SU-DHL-6 (cell line): Measurements from ENCODE around the gene MYO1D.

Experiments used
- H2AFZ ChIP-seq: fragments of 200-600 bp; sonication (generic); 2 replicates; pipeline ENCODE4 v1.6.1; 2014; ENCODE audit warnings: low read depth, mild to moderate bottlenecking, moderate library complexity, mixed read lengths, antibody characterized with exemption, low read length; ENCODE audit not compliant: severe bottlenecking
- H3F3A ChIP-seq: fragments of 200-600 bp; shearing (Covaris generic); 2 replicates; pipeline ENCODE4 v1.6.0; 2016; ENCODE audit warnings: antibody characterized with exemption, mild to moderate bottlenecking; ENCODE audit not compliant: insufficient read depth
- H3K27ac ChIP-seq: fragments of 200-600 bp; sonication (generic); 2 replicates; pipeline ENCODE4 v1.5.1; 2016; ENCODE audit warnings: low read depth, mild to moderate bottlenecking, low read length, moderate library complexity, mixed read lengths
- H3K27me3 ChIP-seq: fragments of 200-600 bp; sonication (generic), shearing (Covaris generic); 2 replicates; pipeline ENCODE4 v1.6.0; 2014; ENCODE audit warnings: mild to moderate bottlenecking, low read length
- H3K36me3 ChIP-seq: fragments of 200-600 bp; sonication (generic); 2 replicates; pipeline ENCODE4 v1.6.1; 2014; ENCODE audit warnings: mild to moderate bottlenecking, low read length, mixed read lengths
- H3K4me2 ChIP-seq: fragments of 300-600, 200-600 bp; shearing (Covaris generic), sonication (generic); 2 replicates; pipeline ENCODE4 v1.6.0; 2014; ENCODE audit warnings: low read length, low read depth, mild to moderate bottlenecking; ENCODE audit not compliant: poor library complexity, severe bottlenecking
- H3K4me3 ChIP-seq: fragments of 200-600 bp; sonication (generic); 2 replicates; pipeline ENCODE4 v1.5.1; 2014; ENCODE audit warnings: antibody characterized with exemption, low read length, mild to moderate bottlenecking, mixed read lengths; ENCODE audit not compliant: insufficient read depth, poor library complexity, severe bottlenecking
- H3K79me2 ChIP-seq: fragments of 200-600 bp; sonication (generic); 2 replicates; pipeline ENCODE4 v1.6.1; 2014; ENCODE audit warnings: mild to moderate bottlenecking, low read length, moderate library complexity; ENCODE audit not compliant: insufficient read depth
- H3K9ac ChIP-seq: fragments of 200-600 bp; sonication (generic); 2 replicates; pipeline ENCODE4 v1.7.0; 2014; ENCODE audit warnings: mild to moderate bottlenecking, low read length
- H3K9me2 ChIP-seq: fragments of 200-600 bp; sonication (generic); replicated peaks from 2 replicates; pipeline ENCODE4 v1.6.1; 2014; ENCODE audit warnings: low read length; ENCODE audit not compliant: insufficient read depth
- H3K9me3 ChIP-seq: fragments of 200-600 bp; sonication (generic); 2 replicates; pipeline ENCODE4 v1.6.1; 2014; ENCODE audit warnings: low read length, mixed read lengths; ENCODE audit not compliant: insufficient read depth
- H4K20me1 ChIP-seq: fragments of 200-600 bp; sonication (generic); 2 replicates; pipeline ENCODE4 v1.6.1; 2014; ENCODE audit warnings: low read depth, mild to moderate bottlenecking, antibody characterized with exemption, low read length, moderate library complexity, mixed read lengths
- CTCF ChIP-seq: fragments of 200-600 bp; sonication (generic); IDR thresholded peaks from one replicate; pipeline ENCODE4 v1.5.1; 2017; ENCODE audit warnings: antibody characterized with exemption, mild to moderate bottlenecking, low read length, moderate library complexity; ENCODE audit not compliant: insufficient read depth, poor library complexity, severe bottlenecking
- EZH2phosphoT487 ChIP-seq: fragments of 200-600 bp; sonication (generic), shearing (Covaris generic); conservative IDR thresholded peaks from 2 replicates; pipeline ENCODE4 v1.6.1; 2018; ENCODE audit warnings: mild to moderate bottlenecking, antibody characterized with exemption, low read length, moderate library complexity, mixed read lengths

MYO1D gene

GRCh38 chr17:32563583-32563982 is 313.3 kb downstream of the MYO1D start:
- H3K9ac ChIP-seq, result no peak overlapping the region
- H3K4me2 ChIP-seq, result no peak overlapping the region
- H3K79me2 ChIP-seq, result no peaks in the 10 kb centered on the region
- no peak overlapping the region for H2AFZ ChIP-seq
- no peak for TF ChIP-seq EZH2phosphoT487
- TF ChIP-seq CTCF, result no peak
- no peaks in the 10 kb centered on the region for H3K9me3 ChIP-seq
- H3K27ac ChIP-seq, result no peak overlapping the region
- H3K9me2 ChIP-seq, result no peaks in the 10 kb centered on the region
- H3K27me3 ChIP-seq, result no peaks in the 10 kb centered on the region
- H3K36me3 ChIP-seq, result no peaks in the 10 kb centered on the region
- H3K4me3 ChIP-seq, result no peak overlapping the region
- peaks cover 12% of the 10 kb centered on the region for H3F3A ChIP-seq
- H4K20me1 ChIP-seq, result no peaks in the 10 kb centered on the region

- H3K4me2 ChIP-seq, result peak overlapping the region; percentile 68
- peak overlapping the region; percentile 71 for H2AFZ ChIP-seq
- no peaks in the 10 kb centered on the region for H3K9me3 ChIP-seq
- H3K27ac ChIP-seq, result peak overlapping the region; percentile 92
- H3K36me3 ChIP-seq, result no peaks in the 10 kb centered on the region
- peak overlapping the region; percentile 29 for H3K4me3 ChIP-seq
- H3K79me2 ChIP-seq, result no peaks in the 10 kb centered on the region
- TF ChIP-seq EZH2phosphoT487 (no peak), CTCF (no peak)
- H3K27me3 ChIP-seq, result no peaks in the 10 kb centered on the region
- no peaks in the 10 kb centered on the region for H4K20me1 ChIP-seq
- H3F3A ChIP-seq, result peaks cover 27% of the 10 kb centered on the region
- H3K9ac ChIP-seq, result peak overlapping the region; percentile 38
- no peaks in the 10 kb centered on the region for H3K9me2 ChIP-seq
Observed at GRCh38 chr17:32558997-32559650, 317.8 kb downstream of the MYO1D start.

- TF ChIP-seq EZH2phosphoT487 (no peak), CTCF (no peak)
- H3K4me3 ChIP-seq, result peak overlapping the region; percentile 29
- H3K9me2 ChIP-seq, result no peaks in the 10 kb centered on the region
- H3K36me3 ChIP-seq, result no peaks in the 10 kb centered on the region
- peak overlapping the region; percentile 71 for H2AFZ ChIP-seq
- H3K27ac ChIP-seq, result peak overlapping the region; percentile 92
- H3F3A ChIP-seq, result peaks cover 27% of the 10 kb centered on the region
- no peaks in the 10 kb centered on the region for H3K27me3 ChIP-seq
- H3K9me3 ChIP-seq, result no peaks in the 10 kb centered on the region
- H3K79me2 ChIP-seq, result no peaks in the 10 kb centered on the region
- H4K20me1 ChIP-seq, result no peaks in the 10 kb centered on the region
- H3K4me2 ChIP-seq, result peak overlapping the region; percentile 68
- peak overlapping the region; percentile 38 for H3K9ac ChIP-seq
Observed at GRCh38 chr17:32558326-32558955, 318.5 kb downstream of the MYO1D start.
